Mammary epithelial cell (primary cell): ENCODE measurements around the gene DTX3.

Source experiments
- EZH2 ChIP-seq: IDR thresholded peaks from 2 replicates; pipeline ENCODE4 v1.6.1; 2012; ENCODE audit warnings: low read length, inconsistent platforms, borderline replicate concordance
- TF ChIP-seq, protein P1 (sequence below), 2 donors: IDR thresholded peaks in 1 of 2; conservative IDR thresholded peaks in 1 of 2; 2 replicates each; pipeline ENCODE4 v1.5.1; 2011 to 2012; ENCODE audit warnings: inconsistent platforms in 2 of 2, low read length in 2 of 2, mild to moderate bottlenecking in 2 of 2, control low read depth in 1 of 2, low read depth in 1 of 2; ENCODE audit not compliant: insufficient read depth in 1 of 2; ENCODE audit errors: extremely low read depth in 1 of 2

DNA sequence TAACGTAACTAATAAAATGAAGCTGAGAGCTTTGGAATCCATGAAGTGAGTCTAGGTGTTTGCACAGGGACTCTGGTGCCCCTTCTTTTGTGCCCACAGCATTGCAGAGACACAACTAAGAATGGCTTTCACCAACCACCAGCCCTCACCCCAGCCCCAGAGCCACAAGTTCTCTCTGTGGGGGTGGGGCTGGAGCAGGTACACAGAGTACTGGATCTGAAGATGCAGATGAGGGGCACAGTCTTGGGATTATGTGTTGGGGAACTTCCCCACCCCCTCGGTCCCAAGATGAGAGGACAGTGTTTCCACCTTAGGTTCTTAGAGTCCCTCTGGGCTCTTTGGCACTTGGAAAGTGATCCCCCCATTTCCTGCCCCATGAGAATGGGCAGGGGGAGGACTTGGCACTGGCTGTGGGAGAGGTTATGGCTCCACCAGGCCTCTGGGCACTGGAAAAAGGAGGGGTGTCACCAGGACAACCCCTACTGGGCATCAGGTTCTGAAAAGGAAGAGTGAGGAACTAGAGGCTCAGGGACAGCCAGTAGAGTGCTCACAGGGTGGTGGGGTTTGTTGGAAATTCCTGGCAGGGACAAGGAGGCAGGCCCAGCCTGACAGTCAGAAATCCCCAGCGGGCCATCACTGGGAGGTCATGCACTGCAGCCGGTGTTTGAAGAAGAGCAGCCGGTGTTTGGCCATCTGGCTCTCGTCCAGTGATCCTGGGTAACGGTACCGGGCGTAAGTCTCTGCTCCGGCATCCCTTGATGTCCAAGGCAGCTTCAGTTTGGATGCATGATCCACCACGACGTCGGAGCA, 21.7 kb downstream of the DTX3 start:
- TF ChIP-seq, protein P1, sequence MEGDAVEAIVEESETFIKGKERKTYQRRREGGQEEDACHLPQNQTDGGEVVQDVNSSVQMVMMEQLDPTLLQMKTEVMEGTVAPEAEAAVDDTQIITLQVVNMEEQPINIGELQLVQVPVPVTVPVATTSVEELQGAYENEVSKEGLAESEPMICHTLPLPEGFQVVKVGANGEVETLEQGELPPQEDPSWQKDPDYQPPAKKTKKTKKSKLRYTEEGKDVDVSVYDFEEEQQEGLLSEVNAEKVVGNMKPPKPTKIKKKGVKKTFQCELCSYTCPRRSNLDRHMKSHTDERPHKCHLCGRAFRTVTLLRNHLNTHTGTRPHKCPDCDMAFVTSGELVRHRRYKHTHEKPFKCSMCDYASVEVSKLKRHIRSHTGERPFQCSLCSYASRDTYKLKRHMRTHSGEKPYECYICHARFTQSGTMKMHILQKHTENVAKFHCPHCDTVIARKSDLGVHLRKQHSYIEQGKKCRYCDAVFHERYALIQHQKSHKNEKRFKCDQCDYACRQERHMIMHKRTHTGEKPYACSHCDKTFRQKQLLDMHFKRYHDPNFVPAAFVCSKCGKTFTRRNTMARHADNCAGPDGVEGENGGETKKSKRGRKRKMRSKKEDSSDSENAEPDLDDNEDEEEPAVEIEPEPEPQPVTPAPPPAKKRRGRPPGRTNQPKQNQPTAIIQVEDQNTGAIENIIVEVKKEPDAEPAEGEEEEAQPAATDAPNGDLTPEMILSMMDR (conservative IDR thresholded peaks at IDR 0.05 in 1 of 2, IDR thresholded peaks at IDR 0.05 in 1 of 2; ENCODE audit: extremely low read depth in 1 of 2, insufficient read depth in 1 of 2, low read depth in 1 of 2, low read length in 2 of 2): no peak
- TF ChIP-seq EZH2: no peak
